GF-D8 (cell line): ENCODE data around the gene ABCB9.
"Not testable (repeated sequence)": the region's sequence is repeated elsewhere in the genome, so short reads cannot be mapped to it uniquely, and the experiment has no call there.

Source experiments
- DNase-seq: peaks from one replicate; lab custom pipeline; 2025; lab: John Stamatoyannopoulos, UW

The ABCB9 gene

DNA sequence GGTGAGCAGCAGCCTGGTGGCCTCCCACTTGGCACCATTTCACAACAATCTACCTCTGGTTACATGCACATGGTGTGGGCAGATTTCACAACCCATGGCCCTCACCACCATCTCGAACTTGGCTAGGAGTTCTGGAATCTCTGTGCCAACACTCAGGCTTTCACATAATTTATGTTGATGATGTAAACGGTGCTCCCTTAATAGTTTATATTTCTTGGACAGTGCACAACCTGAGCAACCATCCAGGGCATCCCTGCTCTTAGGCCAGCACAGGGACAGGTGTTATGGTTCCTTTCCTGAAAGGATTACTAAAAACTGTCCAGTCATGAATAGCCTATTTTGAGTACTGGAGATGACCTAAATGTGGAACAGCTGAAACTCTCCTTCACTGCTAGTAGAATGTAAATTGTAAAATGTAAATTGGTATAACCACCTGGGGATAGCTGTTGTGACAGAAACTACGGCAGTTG is 28.6 kb downstream of the ABCB9 start:
- peak; percentile 21 for DNase-seq

DNA sequence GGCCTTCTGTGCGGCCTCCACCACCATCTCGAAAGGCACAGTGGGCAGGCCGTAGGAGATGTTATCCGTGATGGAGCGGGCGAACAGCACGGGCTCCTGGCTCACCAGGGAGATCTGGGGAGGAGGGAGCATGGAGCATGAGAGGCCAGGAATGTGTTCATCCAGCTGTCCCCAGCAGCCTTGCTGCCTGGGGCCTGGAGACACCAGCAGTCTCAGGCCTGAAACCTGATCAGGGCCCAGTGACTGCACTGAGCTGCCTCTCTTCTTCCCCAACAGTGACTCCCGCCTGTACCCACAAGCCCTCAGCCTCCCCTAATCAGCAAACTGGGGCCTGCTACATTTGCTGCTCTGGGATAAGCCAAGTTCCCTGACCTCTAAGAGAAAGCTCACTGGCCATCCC is 30.9 kb downstream of the ABCB9 start:
- no peak for DNase-seq

DNA sequence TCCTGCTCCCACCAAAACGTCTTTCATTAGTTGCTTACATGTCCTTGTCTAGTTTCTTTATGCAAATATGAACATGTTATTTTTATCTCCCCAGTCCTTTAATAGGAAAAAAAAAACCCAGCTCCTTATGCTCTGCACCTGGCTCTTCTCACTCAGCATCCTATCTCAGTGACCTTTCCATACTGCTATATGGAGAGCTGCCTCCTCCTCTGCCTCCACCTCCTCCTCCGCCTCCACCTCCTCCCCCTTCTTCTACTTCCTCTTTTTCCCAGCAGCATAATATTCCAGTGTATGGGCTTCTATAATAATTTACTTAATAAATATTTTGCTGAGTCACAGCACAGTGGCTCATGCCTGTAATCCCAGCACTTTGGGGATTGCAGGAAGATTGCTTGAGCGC is 31.5 kb downstream of the ABCB9 start:
- no peak for DNase-seq

DNA sequence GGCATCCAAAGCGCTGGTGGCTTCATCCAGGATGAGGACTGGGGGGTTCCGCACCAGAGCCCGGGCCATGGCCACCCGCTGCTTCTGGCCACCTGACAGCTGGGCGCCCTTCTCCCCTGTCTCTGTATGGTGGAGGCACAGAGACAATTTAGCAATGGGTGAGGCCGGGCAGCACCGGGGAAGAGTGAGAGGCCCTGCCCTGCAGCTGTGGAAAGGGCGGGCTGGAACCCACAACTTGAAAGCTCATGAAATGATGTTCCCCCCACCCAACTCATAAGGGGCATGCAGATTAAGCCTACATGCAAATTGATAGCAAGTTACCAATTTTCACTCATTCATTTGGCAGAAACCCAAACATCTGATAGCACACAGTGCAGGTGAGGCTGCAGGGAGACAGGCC is 34.1 kb downstream of the ABCB9 start:
- no peak for DNase-seq

DNA sequence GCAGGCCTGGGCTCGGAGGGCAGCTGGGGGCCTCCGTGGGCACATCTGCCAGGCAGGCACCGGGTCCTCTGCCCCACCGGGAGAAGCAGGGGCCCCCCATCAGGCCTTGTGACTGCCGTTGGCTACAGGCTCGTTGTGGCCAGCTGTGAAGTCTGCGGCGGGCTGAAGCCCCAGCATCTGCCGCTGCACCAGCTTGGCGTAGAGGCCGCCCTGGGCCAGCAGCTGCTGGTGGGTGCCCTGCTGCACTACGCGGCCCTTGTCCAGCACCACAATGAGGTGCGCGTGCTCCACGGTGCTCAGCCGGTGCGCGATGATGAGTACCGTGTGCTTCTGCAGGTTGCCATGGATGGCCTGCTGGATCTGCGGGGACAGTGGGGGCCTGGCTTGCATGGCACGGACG is 36.5 kb downstream of the ABCB9 start:
- no peak for DNase-seq

DNA sequence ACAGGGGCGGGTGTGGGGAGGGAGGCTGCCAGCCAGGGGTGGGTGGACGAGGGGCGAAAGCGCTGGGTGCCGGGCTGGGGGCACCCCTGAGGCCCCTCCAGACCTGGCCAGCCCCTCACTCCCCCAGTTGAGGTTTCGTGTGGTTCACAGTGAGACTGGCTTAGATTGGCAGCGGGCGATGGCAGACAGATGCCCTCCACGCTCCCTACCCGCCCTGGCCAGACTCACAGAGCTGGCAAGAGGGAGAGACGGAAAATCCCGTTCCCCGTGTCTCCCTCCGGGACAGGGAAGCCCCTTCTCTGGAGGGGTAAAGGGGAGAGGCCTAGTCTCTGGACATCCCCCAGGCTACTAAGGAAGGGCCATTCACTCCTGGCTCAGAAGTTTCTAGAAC is 37.1 kb downstream of the ABCB9 start:
- no peak for DNase-seq

DNA sequence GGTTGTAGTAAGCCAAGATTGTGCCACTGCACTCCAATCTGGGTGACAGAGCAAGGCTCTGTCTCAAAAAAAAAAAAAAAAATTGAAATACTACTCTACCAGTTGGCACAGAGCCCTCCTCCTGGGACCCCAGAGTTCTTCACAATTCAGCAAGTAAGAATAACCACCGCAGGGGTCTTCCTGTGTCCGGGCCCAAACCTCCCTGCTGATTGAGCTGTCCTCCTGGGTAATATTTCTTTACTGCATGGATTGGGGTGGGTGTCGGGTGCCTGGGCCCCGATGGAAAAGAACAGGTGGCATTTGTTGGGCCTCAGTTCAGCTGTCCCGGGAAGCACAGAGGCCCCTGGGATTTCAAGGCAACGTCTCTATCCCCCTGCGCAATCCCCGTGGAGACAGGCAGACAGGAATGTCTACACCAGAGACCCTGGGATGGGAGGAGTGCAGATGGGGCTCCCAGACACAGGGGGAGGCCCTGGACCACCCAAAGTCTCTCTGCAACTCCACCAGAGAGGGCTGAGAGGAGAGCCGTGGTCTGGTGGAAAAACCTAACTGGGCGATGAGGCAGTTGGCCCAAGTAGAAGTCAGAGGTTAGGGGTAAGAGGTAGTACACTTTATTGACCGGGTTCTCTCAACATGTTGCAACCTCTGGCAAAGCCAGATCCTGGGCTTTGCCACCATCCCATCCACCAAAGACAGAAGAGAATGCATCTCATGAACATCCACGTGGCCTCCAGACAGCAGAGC is 37.7 kb downstream of the ABCB9 start:
- DNase-seq: no peak

DNA sequence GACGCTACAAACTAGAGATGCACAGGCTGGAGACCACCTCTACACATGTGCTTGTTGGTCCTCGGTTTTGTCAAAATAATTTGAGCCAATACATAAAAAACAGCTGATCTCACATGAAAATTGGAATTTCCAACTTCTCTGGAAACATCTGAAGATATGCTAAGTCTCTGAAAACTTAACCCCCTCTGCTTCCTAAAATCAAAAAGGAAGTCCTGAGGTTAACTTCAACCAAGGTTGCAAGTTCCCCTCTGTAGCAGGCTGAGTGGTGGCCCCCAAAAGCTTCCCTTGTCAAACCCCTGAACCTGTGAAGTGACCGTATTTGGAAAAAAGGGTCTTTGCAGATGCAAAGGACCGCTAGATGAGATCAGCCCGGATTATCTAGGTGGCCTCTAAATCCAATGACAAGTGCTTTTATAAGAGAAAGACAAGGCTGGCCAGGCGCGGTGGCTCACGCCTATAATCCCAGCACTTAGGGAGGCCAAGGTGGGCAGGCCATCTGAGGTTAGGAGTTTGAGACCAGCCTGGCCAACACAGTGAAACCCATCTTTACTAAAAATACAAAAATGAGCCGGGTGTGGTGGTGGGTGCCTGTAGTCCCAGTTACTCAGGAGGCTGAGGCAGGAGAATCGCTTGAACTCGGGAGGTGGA is 38.4 kb downstream of the ABCB9 start:
- DNase-seq: no peak

DNA sequence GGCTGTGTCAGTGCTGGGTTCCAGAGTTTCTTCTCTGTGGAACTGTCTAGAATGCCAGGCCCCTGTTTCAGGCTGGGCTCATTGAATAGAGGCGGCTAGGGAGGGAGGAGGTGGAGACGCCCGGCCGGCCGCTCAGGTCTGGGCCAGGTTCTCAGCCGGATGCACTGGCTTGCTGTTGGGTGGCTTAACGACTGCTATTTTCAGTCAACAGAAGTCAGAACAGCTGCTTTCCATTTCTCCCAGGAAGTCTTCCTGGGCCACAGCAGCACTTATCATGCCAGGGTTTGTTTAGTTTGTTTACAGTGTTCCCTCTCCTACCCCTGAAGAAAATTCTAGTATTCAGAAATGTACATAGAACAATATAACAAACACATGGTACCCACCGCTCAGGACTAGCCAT is 44.3 kb downstream of the ABCB9 start:
- no peak for DNase-seq

DNA sequence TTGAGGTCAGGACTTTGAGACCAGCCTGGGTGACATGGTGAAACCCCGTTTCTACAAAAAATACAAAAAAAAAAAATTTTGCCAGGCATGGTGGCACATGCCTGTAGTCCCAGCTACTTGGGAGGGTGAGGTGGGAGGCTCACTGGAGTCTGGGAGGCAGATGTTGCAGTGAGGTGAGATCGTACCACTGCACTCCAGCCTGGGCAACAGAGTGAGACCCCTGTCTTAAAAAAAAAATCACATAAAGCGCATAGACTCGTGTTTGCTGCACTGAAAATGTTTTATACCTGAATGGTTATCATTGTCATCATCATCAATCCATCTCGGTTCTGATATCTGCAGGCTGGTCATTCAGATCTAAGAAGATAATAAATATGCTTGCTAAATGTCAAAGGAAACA is 45.6 kb downstream of the ABCB9 start:
- no peak for DNase-seq

DNA sequence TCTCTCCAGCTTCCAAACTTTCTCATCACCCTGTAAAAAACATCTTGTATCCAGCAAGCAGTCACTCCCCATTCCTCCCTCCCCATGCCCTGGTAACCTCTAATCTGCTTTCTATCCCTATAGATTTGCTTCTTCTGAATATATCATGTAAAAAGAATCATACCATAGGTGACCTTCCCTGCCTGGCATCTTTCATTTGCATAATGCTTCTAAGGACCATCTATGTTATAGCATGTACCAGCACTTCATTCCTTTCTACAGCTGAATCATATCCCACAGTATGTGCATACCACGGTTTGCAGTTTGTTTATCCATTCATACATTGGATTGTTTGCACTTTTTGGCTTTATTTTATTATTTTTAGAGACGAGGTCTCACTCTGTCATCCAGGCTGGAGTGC is 47.4 kb downstream of the ABCB9 start:
- no peak for DNase-seq

DNA sequence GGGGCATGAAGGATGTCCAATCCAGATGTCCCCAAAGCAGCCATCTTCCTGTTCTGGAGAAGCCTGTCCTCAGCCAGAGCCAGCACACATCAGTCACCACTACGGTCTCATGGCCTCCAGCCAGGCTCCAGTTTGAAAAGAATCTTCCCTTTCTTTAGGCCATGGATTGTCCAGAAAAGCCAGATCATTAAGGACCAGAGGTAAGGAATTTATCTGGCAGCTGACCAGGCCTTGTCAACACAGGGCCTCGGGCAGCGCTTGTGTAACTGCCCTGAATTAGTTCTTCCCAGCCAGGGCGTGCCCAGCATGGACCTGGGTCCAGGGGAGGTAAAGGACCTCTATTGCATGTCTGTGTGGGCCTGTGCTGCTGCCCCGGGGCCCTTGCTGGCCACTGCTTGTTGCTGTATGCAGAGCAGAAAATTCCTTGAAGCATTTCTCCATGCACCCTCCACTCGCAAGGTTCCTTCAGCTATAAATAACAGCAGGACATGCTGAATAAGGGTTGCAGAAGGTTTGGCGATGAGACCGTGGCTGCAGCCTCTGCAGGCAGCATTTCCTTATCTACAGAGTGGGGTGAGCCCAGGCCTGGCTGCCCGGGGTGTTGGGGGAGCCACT is 48.6 kb downstream of the ABCB9 start:
- DNase-seq: no peak

DNA sequence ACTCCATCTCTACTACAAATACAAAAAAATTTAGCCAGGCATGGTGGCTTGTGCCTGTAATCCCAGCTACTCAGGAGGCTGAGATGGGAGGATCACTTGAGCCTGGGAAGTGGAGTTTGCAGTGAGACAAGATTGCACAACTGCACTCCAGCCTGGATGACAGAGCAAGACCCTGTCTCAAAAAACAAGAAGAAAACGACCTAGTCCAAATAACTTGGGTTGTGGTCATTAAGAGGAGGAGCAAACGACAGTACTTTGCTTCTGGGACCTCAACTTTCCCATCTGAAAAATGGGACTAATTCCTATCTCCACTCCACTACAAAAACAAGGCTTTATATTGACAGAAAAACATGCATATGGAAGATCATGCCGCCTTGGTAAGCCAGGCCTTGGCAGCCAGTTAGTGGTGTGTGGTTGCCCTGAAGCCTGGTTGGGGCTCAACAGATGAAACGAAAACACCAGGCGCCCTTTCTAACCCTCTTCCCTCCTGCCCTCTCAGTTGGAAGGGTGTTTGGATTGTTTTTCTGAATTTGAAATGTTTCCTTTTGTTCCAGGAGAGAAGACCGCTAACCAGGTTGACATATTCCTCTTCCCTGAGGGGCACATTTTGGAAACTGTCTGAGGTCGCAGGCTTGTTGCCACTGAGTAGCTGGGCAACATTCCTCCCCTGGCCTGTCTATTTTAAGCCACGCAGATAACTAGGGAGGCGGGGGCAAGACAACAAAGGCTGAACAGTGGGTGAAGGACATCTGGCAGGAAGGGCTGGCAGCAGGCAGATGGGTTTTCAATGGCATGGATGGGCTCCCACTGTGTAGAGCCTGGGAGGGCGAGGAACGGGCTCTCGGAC is 56.6 kb downstream of the ABCB9 start:
- DNase-seq: no peak

DNA sequence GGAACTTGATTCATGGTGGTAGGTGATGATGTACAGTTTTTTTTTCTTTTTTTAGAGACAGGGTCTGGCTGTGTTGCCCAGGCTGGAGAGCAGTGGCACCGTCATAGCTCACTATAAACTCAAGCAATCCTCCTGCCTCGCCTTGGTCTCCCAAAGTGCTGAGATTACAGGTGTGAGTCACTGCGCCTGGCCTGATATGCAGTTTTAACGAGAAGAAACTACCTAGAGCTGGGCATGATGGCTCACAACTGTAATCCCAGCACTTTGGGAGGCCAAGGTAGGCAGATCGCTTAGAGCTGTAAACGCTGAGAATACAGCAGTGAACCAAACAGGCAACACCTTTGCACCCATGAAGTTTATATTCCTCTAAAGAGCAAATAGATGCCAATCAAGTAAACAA is 57.3 kb downstream of the ABCB9 start:
- no peak for DNase-seq

DNA sequence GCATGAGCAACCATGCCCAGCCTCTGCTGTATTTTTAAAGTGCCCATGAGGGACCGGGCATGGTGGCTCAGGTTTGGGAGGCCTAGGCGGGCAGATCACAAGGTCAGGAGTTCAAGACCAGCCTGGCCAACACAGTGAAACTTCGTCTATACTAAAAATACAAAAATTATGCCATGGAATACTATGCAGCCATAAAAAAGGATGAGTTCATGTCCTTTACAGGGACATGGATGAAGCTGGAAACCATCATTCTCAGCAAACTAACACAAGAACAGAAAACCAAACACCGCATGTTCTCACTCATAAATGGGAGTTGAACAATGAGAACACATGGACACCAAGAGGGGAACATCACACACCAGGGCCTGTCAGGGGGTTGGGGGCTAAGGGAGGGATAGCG is 61.0 kb downstream of the ABCB9 start:
- not testable (repeated sequence) for DNase-seq

DNA sequence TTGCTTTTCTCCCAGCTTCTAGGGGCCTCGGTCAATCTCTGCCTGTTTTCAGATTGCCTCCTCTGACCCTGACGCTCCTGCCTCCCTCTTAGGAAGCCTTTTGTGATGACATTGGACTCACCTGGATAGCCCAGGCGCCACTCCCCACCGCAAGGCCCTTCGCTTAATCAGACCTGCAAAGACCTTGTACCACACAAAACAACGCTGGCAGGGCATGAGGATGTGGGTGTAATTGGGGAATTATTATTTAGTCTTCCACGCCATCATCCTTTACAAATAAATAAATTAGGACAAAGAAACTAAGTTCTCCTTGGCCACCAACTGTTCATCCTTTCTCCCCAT is 62.6 kb downstream of the ABCB9 start:
- DNase-seq: no peak

DNA sequence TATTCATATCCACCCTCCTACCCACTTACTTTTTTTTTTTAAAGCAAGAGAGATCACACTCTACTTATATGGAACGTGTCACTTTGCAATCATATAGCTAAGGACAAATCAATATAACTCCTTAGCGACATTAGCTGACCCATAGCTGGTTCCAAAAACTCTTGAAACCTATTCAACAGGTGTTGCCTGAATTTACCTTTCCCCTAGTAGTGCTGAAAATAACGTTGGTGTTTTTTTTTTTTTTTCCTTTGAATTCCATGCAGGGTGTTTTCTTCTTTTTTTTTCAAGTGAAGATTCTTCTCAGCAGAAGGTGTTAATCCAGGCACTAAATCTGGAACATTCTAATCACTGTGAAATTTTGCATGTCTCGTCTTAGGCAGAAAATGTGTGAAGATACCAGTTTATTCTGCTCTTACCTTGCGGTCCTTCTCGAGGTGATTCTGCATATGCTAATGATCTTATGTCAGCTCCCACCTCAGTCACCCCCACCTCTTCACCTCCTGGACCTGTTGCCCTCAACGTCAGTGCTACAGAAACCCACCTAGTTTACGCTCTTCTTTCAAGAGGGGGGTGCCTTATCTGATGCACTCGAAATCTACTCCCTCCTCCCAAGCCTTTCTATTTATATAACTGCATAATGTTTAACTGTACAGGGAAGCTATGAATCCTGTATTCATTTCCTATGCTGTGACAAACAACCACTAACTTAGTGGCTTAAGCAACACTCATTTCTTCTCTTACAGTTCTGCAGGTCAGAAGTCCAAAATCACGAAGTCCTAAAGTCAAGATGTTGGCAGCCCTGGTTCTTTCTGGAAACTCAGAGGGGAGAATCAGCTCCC is 63.2 kb downstream of the ABCB9 start:
- no peak for DNase-seq

DNA sequence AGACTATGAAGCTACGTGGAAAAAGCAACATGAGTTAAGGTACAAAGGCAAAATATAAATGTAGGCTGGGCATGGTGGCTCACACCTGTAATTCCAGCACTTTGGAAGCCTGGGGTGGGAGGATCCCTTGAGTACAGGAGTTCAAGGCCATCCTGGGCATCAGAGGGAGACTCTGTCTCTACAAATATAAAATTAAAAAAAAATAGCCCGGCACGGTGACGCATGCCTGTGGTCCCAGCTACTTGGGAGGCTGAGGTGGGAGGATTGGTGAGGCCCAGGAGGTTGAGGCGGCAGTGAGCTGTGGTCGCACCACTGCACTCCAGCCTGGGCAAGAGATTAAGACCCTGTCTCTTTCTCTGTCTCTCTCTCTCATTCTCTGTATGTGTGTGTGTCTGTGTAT is 66.4 kb downstream of the ABCB9 start:
- DNase-seq: no peak

DNA sequence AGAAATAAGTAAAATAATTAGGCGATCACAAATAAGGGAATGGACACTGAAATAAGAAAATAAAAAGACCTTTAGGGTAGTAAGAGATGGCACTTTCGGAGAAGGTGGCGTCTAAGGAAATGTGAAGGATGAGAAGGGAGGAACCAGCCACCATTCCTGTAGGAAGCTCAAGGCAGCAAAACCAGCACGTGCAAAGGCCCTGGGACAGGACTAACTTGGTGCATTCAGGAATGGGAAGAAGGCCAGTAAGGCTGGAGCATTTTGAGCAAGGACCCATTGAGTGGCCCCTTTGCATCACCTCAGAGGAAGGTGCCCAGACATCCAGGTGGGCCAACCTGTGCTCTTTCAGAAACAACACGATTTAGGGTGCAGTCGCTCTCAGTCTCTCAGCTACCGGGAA is 69.6 kb downstream of the ABCB9 start:
- no peak for DNase-seq

DNA sequence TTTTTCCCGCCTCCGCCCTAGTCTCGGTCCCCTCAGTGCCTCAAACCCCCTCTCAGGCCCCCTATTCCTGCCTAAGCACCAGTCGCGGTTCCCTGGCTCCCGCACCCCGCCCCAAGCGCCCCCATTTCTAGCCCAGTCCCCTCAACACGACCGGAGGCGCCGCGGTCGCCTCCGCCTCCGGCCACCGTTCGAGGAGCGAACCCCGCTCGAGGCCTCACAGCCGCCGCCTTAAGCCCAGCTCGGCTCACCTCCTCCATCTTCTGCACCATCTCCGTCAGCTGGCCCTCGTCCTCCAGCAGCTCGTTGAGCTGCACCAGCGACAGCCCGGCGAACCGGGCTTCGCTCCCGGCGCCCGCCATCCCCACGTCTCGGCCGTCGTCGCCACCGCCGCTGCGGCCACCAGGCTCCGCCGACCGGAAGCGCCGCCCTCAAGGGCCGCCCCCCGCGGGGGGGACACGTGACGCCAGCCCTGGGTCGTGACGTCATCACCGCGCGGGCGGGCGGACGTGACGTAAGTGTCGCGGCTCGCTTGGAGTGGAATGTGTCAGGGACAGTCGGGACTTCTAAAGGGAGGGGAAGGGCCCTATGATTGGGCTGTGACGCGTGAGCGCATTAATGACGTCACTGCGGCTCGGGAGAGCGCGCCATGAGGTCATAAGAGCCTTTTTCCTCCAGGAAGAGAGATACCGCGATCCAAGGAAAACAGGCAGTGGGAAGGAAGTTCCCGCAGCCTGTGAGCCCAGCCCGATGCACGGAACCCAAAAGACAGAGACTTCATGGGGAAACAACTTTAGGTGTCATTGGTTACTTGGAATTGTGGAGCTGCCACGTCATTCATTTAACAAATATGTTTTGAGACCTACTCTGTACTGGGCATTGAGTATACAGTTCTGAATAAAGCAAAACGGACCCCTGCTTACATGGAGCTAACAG is 70.3 kb downstream of the ABCB9 start, which contains the start of gene VPS37B:
Gene VPS37B (minus strand): TSS at position 421 of the 933 bp plus-strand sequence. CDS start 62 bp downstream, at position 359.
- DNase-seq: peak; percentile 19
